SW 1271 (cell line): Measurements from ENCODE around the gene PSMD1.
"Not testable (repeated sequence)": the region's sequence is repeated elsewhere in the genome, so short reads cannot be mapped to it uniquely, and the experiment has no call there.

ENCODE experiments used
- DNase-seq, 2 experiments: peaks; one replicate each; lab custom pipeline; 2025; lab: John Stamatoyannopoulos, UW

The PSMD1 gene

DNA sequence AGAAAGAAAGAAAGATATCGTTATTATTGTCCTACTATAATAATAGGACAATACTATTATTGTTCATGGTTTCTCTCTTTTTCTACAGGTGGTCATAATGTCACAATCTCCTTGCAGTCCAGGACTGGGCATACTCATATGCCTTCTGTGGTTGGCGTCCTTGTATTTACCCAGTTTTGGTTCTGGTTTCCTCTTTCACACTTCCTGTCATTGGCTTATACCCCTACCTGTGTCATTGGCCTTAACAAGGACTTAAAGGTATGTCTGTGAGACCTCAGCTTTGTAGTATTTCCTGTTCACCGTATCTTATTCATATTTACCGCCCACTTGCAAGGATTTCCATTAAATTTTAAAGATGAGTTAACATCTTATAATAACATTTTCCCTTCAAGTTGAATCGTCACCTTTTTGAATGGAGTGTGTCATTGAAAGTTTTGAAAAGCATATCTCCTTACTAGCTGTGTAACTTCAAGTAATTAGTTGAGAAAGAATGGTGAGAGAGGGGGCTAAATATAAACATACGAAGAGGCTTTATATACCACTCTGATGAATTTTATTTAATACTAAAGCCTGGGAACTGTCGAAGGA lies 104.7 kb downstream of the PSMD1 start:
- DNase-seq = no peak

DNA sequence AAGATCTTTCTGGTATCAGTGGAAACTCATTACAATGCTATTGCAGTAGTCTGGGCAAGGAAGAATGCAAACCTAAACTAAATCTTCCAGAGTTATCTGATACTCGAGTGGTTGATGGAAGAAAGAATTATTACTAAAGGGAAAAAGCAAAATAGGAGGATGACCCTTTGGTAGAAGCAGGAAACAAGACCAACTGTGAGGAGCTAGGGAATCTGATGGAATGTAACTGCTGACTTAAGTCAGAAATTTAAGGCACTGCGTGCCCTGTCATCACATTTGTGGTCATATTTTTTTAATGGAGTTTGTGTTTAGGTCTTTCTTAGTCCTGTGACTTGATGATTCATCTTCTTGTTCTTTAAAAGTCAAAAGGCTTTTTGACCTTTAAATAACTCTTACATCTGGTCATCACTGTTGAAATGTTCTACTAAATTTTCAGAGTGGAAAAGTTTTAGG lies 105.2 kb downstream of the PSMD1 start:
- DNase-seq = peak; percentile 65 to 84

DNA sequence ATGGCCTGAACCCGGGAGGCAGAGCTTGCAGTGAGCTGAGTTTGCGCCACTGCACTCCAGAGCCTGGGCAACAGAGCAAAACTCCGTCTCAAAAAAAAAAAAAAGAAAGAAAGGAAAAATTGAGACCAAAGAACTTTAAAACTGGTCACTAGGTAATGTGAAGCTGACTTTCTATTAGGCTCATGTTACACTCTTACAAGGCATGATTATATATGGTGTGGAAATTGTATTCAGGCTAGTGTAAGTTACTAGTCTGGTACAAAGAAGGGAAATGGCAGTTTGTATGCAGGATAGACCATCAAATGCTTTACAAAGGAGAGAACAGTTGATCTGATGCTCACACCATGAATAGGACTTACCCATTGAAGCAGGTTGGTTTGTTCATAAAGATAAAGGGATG lies 106.3 kb downstream of the PSMD1 start:
- no peak for DNase-seq

DNA sequence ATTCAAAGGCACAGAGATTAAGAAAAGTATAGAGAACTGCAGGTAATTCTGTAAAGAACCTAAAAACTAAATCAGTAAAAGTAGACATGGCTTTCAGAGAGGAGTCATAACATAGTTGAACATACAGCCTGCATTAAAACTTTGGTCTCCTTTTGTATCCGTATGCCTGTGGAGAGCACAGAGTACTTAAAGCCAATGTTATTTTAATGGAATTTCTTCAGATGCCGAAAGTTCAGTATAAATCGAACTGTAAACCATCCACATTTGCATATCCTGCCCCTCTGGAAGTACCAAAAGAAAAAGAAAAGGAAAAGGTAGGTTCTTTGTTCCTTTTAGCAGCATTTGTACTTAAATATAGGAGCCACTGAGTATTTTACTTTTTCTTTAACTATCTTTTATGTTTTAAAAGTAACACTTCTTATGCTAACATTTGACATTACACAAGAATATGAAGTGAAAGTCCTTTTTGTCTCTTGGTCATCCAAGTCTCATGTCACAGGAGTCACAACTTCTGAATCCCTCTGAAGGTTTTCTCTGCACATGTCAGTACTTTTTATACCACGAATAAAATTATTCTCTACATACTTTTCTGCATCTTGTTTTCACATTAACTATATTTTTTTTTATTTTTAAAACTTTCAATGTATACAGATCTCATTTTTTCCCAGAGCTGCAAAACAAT lies 106.9 kb downstream of the PSMD1 start:
- no peak for DNase-seq

DNA sequence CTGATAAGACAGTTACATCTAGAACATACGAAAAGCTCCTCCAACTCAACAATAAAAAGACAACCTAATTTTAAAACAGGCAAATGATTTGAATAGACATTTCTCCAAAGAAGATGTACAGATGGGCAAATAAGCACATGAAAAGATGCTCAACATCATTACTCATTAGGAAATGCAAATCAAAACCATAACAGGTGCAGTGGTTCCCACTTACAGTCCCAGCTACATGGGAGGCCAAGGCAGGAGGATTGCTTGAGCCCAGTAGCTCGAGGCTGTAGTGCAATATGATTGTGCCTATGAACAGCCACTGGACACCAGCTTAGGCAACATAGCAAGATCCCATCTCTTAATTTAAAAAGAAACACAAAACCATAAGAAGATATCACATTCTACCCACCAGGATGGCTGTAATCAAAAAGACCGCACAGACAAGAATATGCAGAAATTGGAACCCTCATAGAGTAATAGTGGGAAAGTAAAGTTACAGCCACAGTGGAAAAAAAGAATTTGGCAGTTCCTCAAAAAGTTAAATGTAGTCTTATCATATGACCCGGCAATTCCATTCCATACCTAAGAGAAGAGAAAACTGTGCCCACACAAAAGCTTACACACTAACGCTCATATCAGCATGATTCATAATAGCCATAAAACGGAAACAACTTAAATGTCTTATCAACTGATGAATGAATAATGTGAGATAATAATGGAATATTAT lies 111.2 kb downstream of the PSMD1 start:
- no peak for DNase-seq

DNA sequence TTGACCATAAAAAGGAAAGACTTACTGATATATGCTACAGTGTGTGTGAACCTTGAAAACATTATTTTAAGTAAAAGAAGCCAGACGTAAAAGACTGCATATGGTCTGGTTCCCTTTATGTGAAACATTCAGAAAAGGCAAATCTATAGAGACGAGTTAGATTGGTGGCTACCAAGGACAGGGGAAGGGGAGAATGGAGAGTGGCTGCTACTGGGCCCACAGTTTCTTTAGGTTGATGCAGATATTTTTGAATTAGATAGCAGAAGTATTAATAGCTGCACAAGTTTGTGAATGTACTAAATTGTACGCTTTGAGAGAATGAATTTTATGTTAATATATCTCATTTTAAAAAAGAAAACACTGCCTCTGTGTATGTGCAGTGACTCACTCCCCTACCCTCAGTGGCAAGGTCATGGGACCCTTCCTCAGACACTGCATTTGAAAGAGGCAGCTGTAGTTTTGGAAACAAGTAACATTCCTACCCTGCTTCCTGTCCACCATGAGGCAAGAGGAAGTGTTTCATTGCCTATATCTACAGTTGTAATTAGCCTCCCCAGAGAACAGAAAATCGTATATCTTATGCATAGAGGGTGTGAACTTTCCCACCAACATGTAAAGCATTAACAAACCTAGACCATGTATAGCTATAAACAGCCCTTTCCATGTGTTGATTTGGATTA lies 111.9 kb downstream of the PSMD1 start:
- DNase-seq = no peak

DNA sequence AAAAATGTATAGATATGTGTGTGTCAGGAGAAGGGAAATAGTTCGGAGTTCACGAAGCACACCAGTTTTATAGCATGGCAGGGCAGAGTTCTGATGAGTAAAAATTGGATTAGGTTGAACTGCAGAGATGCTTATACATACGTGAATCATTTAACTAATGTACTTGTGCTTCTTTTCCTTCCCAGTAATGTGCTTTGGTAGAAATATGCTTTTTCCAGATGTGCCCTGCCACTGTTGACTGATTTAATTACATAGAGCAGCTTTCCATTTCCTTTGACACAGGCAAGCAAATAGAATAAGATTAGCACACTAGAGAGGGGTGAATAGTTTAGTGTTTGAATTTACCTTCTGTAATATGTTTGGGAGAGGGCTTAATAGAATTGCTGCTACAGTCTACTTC lies 112.8 kb downstream of the PSMD1 start:
- DNase-seq = no peak

DNA sequence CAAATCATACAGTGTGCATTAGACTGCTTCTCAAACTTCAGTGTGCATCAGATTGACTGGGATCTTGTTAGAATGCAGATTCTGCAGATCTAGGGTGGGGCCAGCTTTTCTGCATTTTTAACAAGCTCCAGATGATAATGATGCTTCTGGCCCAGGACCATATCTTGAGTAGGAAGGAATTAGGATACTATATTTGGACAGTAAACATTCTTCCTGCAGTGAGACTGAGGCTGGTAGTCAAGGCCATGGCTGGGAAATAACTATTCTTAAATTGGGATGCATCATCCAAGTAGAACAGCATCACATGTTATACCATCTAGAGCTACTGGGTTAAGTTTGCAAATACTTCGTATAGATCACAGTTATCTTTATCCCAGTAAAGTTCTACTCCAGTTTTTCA lies 113.4 kb downstream of the PSMD1 start:
- no peak for DNase-seq

DNA sequence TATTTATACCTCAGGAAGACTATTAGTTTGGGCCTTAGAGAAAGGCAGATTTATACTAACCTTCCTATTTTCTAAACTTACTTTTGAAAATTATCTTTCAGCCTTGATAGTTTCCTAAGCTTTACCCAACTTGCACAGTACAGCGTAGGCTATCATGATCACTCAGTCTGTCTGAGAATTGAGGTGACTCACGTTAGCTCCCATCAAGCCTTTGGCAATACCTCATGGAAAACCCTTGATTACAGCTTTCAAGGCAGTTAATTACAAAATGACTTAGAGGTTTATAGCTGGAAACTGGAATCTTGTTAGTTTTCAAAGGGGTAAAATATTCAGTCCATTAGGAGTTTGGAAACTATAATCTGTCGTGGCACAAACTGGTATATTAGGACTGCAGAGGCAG lies 115.4 kb downstream of the PSMD1 start:
- no peak for DNase-seq

DNA sequence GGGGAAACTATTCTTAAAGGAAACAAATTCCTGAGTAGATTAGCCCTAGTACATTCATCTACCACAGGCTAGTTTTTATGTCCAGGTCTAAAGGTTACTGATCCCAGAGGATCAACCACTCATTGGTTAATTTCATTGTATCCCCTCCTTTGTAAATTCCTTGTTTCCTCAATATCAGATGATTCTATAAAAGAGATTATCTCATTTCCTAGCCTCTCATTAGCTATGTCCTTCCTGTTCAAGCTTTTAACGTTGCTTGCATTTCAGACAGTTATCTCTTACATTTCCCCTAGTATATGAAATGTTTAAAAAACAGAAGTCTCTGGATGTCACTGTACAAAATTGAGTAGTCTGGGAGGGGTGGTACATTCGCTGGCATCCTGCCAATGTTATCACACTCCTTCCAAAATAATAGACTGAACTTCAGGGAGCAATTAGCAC lies 117.6 kb downstream of the PSMD1 start:
- DNase-seq = no peak

DNA sequence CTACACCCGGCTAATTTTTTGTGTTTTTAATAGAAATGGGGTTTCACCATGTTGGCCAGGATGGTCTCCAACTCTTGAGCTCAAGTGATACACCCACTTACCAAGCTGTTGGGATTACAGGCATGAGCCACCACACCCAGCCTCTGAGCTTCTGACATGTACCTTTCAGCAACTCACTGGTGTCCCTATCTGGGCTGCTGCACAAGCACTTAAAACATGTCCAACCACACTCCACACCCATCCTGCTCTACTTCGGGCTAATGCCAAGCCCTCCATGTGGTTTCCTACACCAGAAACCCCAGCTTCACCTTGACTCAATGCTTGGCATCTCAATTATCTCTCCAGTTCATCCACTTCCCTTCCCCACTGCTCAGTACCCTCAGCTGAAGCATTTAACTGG lies 119.4 kb downstream of the PSMD1 start:
- no peak for DNase-seq

DNA sequence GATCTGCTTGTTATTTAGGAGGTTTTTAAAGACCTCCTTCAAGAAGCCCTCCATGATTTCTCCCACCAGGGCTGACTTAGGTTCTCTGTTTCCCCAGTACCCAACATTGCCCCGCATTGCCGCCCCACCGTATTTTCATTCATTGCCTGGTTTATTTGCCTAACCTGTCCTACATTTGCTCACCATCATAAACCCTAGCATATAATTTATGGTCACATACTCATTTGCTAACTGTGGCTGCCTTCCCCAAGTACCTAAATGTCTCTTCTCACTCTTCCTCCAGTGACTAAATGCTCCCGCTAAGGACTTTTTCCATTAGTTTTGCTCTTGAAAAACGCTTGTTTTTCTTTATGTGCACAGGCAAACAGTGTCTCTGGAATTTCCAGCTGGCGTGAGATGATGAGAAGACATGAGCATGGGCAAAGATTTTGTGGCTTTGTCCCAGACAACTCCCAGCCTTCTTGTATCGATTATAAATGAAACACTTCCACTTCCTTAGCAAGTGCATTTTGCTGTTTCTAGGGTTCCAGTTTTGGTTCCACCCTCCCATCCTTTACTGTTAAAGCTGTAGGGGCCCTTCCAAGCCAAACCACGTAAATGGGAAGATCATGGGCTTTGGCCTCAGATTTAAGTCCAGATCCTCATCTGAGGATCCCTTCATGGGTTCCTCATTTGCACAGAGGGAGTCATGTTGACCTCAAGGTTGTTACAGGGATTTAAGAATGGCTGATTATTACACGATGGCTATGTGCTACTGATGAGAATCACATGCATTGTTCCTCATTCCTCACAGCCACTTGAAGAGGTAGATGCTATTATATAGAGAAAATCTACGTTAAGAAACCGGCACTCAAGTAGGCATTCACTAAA lies 120.7 kb downstream of the PSMD1 start:
- no peak for DNase-seq

DNA sequence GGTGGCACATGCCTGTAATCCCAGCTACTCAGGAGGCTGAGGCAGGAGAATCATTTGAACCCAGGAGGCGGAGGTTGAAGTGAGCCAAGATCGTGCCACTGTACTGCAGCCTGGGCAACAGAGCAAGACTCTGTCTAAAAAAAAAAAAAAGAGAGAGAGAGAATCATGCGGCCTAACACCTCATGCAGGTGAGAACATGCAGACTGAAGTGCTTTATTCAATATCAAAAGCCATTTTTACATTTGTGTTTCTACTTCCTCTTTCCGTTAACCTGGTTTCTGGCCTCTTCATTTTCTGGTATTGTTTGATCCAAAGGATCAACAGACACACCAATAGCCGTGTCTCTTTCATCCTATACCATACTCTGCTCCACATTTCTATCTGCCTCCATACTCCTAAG lies 122.1 kb downstream of the PSMD1 start:
- DNase-seq = not testable (repeated sequence)

DNA sequence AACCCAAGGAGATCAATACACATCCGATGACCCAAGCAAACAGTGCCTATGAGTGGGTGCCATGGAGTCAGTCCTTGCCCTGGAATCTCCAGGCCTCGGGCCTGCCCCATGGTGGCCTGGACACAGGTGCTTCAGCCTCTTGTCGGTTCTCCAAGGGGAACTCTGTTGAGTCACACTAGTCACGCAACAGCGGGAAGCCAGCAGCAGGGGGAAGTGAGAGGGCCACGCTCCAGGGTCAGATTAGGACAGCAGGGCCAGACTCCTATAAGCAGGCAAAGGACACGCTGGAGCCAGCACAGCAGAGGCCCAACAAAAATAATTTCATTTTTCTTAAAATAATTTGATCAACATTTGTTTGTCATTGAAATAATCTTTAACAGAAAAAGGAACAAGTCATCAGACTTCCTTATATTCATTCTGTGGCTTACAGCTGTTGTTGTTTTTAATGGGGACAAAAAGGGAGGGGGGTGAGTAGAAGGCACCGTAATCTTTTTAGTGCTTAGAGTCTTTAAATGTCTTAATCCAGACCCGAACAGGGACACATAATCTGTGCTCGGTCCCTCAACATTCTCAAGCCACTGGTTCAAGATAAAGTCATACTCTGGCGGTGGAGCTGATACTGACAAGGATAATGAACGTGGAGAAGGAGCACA lies 125.3 kb downstream of the PSMD1 start:
- no peak for DNase-seq

DNA sequence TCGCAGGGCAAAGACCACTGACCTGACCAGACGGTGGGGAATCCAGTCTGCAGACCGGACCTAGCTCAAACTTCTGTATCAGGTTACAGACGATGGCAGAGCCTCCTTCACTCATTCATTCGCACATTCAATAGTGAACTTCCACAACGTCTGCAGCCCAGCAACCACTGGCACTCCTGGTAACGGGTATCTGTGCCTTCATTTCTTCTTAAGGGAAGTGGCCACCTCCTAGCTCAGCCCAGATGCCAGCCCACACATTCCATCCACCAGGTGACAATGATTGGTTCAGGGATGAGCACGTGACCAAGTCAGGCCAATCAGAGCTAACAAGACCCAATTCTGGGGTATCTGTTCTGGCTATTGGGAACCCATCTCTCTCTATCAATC lies 125.8 kb downstream of the PSMD1 start:
- no peak for DNase-seq

DNA sequence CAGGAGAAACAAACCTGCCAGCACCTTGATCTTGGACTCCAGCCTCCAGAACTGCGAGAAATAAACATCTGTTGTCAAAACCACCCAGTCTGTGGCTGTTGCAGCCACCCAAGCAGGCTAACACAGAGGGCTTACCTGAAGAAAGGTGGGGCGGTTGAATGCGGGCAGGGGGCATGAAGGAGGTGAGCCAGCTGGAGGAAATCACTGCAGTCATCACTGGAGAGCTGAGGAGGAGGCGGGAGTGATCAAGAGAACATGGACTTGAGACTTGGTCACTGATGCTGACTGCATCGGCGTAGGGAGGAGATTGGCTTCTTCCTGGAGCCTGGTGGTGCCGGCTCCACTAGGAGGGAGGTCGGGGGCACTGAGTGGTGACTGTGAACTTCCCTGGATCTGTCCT lies 127.2 kb downstream of the PSMD1 start:
- DNase-seq = no peak

DNA sequence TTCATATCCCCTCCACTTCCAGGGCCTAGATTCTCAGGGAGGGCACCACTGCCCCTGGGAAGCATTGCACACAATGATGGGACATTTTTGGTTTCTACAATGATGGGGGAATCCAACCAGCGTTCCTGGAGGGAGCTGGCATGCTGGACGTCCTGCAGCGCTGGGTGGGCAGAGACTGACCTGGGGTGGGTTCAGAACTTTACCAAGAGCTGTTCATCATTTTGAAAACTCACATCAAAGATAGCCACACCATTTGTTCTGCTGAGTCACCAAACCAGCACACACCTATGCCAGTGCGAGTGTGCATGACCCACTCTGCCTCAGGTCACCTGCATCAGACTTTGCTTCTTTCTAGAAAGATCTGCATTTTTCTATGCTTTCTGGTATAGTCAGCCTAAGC lies 127.7 kb downstream of the PSMD1 start:
- no peak for DNase-seq

DNA sequence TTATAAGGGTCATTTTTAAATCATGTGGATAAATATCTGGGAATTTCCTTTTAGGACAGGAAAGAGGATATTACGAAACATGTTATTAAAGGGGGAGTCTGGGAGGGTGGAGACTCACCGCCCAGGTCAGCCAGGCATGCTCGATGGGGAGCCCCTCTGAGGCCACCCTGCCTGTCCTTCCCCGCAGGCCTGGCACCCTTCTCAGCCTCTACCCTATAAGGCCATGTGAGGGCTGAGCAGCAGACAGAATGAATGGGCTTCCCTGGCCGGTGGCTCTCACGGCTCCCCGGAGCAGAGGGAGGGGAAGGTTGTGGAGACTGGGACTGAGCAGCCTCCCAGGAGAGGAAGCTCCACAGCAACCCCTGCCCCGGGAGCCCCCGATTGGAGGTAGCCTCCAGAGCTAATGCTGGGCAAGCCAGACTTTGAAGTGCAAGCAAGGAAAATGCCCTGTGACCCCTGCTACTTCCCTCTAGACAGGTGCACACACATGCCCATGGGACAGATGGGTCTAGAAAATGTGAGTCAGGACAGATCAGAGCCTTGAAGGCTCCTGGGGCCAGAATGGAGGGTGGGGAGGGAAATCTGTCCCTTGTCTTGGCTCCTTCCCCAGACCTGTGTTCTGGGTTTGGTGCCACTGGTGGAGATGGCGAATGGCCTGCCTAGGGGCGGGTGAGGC lies 128.5 kb downstream of the PSMD1 start:
- DNase-seq = no peak

DNA sequence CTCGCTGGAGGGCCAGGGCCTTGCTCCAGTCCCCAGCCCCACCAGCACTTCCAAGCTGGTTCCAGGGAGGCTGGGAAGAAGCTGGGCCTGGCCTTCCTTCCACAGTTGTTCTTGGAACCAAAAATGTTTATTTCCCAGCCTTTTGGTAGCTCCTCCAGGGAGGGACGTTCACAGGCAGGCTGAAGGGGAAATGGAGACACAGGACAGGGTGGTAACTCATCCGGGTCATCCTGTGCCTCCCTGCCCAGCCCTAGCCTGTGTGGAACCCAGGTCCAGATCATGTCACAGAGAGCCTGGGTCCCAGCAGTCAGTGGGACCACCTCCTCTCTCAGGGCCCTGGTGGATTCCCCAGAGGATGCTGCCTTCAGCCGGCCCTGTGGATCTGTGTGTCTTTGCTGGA lies 129.2 kb downstream of the PSMD1 start:
- DNase-seq = no peak

DNA sequence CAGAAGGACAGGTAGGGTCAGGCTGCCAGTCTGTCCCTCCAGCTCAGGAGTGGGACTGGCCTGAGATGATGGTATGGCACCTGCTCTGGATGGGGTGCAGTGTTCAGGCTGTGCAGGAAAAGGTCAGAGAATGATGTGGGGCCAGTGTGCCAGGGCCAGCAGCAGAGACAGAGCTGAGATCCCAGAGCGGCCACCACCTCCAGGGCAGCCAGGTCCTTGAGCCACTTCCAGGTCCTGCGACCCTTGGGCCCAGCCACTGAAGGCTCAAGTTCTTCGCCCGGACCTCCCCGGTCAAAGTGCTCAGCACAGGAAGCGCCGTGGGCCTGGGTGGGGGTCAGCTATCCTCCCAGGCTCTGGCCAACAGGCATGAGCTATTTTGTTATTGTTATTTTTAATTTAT lies 129.7 kb downstream of the PSMD1 start:
- no peak for DNase-seq
